ENCODE results near the gene CLNK.

- no peak for TF ChIP-seq EZH2phosphoT487 (IDR thresholded peaks at IDR 0.05; ENCODE audit: low read depth, severe bottlenecking, unreplicated experiment)
- no peak for TF ChIP-seq CTCF (IDR thresholded peaks at IDR 0.05; ENCODE audit: poor library complexity)
- TF ChIP-seq EZH2 (IDR thresholded peaks at IDR 0.05; ENCODE audit: borderline replicate concordance) = no peak
These were observed 14.2 kb downstream of the CLNK start for GRCh38 chr4:10670321-10670720.
